ENCODE data around the gene COL4A2.

DNA sequence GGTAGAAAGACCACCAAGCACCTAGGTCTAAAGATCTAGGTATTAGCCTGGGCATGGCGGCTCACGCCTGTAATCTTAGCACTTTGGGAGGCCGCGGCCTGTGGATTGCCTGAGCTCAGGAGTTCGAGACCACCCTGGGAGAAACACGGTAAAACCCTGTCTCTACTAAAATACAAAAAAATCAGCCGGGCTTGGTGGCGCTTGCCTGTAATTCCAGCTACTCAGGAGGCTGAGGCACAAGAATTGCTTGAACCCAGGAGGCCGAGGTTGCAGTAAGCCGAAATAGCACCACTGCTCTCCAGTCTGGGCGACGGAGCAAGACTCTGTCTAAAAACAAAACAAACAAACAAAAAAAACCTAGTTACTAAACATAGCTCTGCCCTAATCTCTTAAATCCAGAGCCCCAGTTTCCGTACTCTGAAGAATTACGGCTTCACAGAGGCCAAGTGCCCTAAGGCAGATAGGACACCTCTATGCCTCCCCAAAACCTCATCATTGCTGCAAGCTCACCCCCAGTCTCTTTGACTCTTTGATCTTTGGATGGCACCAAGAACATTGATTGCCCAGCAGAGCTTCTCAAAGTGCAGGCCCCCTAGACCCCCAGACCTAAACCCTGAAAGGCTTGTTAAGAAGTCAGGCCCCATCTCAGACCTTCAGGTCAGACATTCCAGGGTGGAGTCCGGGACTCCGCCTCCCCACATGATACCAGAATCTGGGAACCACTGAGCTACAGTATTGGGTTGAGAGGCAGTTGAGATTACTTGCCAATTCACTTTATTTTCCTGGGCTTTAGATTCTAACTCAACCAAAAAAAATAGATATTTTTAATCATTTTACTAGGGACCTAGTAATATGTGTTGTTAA, 2.8 kb downstream of the COL4A2 start:
- TF ChIP-seq GATA2 (IDR thresholded peaks at IDR 0.05; ENCODE audit: low read depth, low read length) = no peak
- no peak for TF ChIP-seq GATA3 (IDR thresholded peaks at IDR 0.05; ENCODE audit: low read depth, low read length)

Measured in SH-SY5Y (cell line).